Skeletal muscle satellite cell (primary cell): ENCODE results near the gene IL9R.
"Not testable (repeated sequence)": the region's sequence is repeated elsewhere in the genome, so short reads cannot be mapped to it uniquely, and the experiment has no call there.

Experiments
- H3K27me3 ChIP-seq: 2 replicates; pipeline ENCODE4 v1.7.0; 2013; ENCODE audit warnings: low read length; ENCODE audit not compliant: control insufficient read depth, insufficient read depth
- H3K36me3 ChIP-seq: 2 replicates; pipeline ENCODE4 v1.7.0; 2013; ENCODE audit warnings: mild to moderate bottlenecking, control low read depth, low read length; ENCODE audit not compliant: insufficient read depth
- H3K4me1 ChIP-seq: 2 replicates; pipeline ENCODE4 v1.7.0; 2013; ENCODE audit warnings: low read length; ENCODE audit not compliant: control insufficient read depth, insufficient read depth
- H3K4me2 ChIP-seq: 2 replicates; pipeline ENCODE4 v1.7.0; 2013; ENCODE audit warnings: mild to moderate bottlenecking, low read length
- H3K4me3 ChIP-seq: 2 replicates; pipeline ENCODE4 v1.7.0; 2013; ENCODE audit warnings: low read length
- H3K9ac ChIP-seq: 2 replicates; pipeline ENCODE4 v1.7.0; 2013; ENCODE audit warnings: mild to moderate bottlenecking, low read depth, low read length, moderate library complexity
- H3K9me3 ChIP-seq: replicated peaks from 2 replicates; pipeline ENCODE4 v1.7.0; 2013; ENCODE audit warnings: mild to moderate bottlenecking, control low read depth, low read length

The IL9R gene

GRCh38 chrX:155967653-155968325, 29.7 kb upstream of the IL9R start:
- Histone ChIP-seq H3K9me3 (no peaks in the 10 kb centered on the region), H3K4me1 (no peaks in the 10 kb centered on the region), H3K36me3 (no peaks in the 10 kb centered on the region), H3K27me3 (no peaks in the 10 kb centered on the region), H3K4me3 (no peak overlapping the region), H3K9ac (no peak overlapping the region), H3K4me2 (no peak overlapping the region)

- H3K4me1 ChIP-seq = no peaks in the 10 kb centered on the region
- H3K9me3 ChIP-seq = no peaks in the 10 kb centered on the region
- H3K27me3 ChIP-seq = no peaks in the 10 kb centered on the region
These were observed 29.2 kb upstream of the IL9R start for GRCh38 chrX:155968326-155968661.

GRCh38 chrX:155968791-155969190, 28.7 kb upstream of the IL9R start:
- H3K27me3 ChIP-seq = no peaks in the 10 kb centered on the region
- H3K4me1 ChIP-seq = no peaks in the 10 kb centered on the region
- no peak overlapping the region for H3K9ac ChIP-seq
- H3K4me2 ChIP-seq = no peak overlapping the region
- no peaks in the 10 kb centered on the region for H3K9me3 ChIP-seq
- no peak overlapping the region for H3K4me3 ChIP-seq
- no peaks in the 10 kb centered on the region for H3K36me3 ChIP-seq

More at GRCh38 chrX:155968326-155968661, 29.2 kb upstream of the IL9R start:
- H3K36me3 ChIP-seq = no peaks in the 10 kb centered on the region
- no peak overlapping the region for H3K9ac ChIP-seq
- no peak overlapping the region for H3K4me2 ChIP-seq
- H3K4me3 ChIP-seq = no peak overlapping the region

GRCh38 chrX:155971658-155972057, 25.8 kb upstream of the IL9R start:
- not testable (repeated sequence) for H3K36me3 ChIP-seq, H3K4me2 ChIP-seq, H3K4me3 ChIP-seq, H3K9me3 ChIP-seq, H3K27me3 ChIP-seq, H3K4me1 ChIP-seq, H3K9ac ChIP-seq

- not testable (repeated sequence) for H3K9me3 ChIP-seq
These were observed 25.3 kb upstream of the IL9R start for GRCh38 chrX:155972241-155972640.

GRCh38 chrX:155983326-155983725, 14.2 kb upstream of the IL9R start:
- no peaks in the 10 kb centered on the region for H3K27me3 ChIP-seq
- H3K9me3 ChIP-seq = no peaks in the 10 kb centered on the region
- no peak overlapping the region for H3K9ac ChIP-seq
- H3K4me1 ChIP-seq = no peaks in the 10 kb centered on the region
- no peaks in the 10 kb centered on the region for H3K36me3 ChIP-seq
- no peak overlapping the region for H3K4me2 ChIP-seq
- no peak overlapping the region for H3K4me3 ChIP-seq

More at GRCh38 chrX:155972241-155972640, 25.3 kb upstream of the IL9R start:
- H3K4me1 ChIP-seq, H3K4me3 ChIP-seq, H3K27me3 ChIP-seq, H3K4me2 ChIP-seq, H3K9ac ChIP-seq, H3K36me3 ChIP-seq: not testable (repeated sequence)

GRCh38 chrX:155985208-155985607, 12.3 kb upstream of the IL9R start:
- no peaks in the 10 kb centered on the region for H3K4me1 ChIP-seq
- no peaks in the 10 kb centered on the region for H3K27me3 ChIP-seq
- H3K9ac ChIP-seq = no peak overlapping the region
- H3K36me3 ChIP-seq = no peaks in the 10 kb centered on the region
- no peaks in the 10 kb centered on the region for H3K9me3 ChIP-seq
- H3K4me2 ChIP-seq = no peak overlapping the region
- H3K4me3 ChIP-seq = no peak overlapping the region

GRCh38 chrX:155986995-155987394, 10.5 kb upstream of the IL9R start:
- not testable (repeated sequence) for H3K9ac ChIP-seq, H3K4me2 ChIP-seq, H3K9me3 ChIP-seq, H3K4me1 ChIP-seq, H3K36me3 ChIP-seq, H3K4me3 ChIP-seq, H3K27me3 ChIP-seq

GRCh38 chrX:155988859-155989258, 8.6 kb upstream of the IL9R start:
- no peaks in the 10 kb centered on the region for H3K27me3 ChIP-seq
- H3K4me3 ChIP-seq = no peak overlapping the region
- no peak overlapping the region for H3K9ac ChIP-seq
- no peaks in the 10 kb centered on the region for H3K9me3 ChIP-seq
- no peaks in the 10 kb centered on the region for H3K4me1 ChIP-seq
- H3K4me2 ChIP-seq = no peak overlapping the region
- no peaks in the 10 kb centered on the region for H3K36me3 ChIP-seq

- H3K4me3 ChIP-seq = no peak overlapping the region
- H3K9me3 ChIP-seq = no peaks in the 10 kb centered on the region
- no peaks in the 10 kb centered on the region for H3K4me1 ChIP-seq
- no peaks in the 10 kb centered on the region for H3K36me3 ChIP-seq
- H3K9ac ChIP-seq = no peak overlapping the region
- H3K4me2 ChIP-seq = no peak overlapping the region
- no peaks in the 10 kb centered on the region for H3K27me3 ChIP-seq
These were observed 4.1 kb upstream of the IL9R start for GRCh38 chrX:155993421-155993820.

- H3K9ac ChIP-seq = no peak overlapping the region
- H3K36me3 ChIP-seq = no peaks in the 10 kb centered on the region
- no peaks in the 10 kb centered on the region for H3K27me3 ChIP-seq
- H3K4me2 ChIP-seq = no peak overlapping the region
- H3K9me3 ChIP-seq = no peaks in the 10 kb centered on the region
- no peak overlapping the region for H3K4me3 ChIP-seq
- H3K4me1 ChIP-seq = no peaks in the 10 kb centered on the region
These were observed 2.1 kb upstream of the IL9R start for GRCh38 chrX:155995321-155995875.

GRCh38 chrX:155998116-155998515, 620 bp downstream of the IL9R start:
- H3K4me3 ChIP-seq = no peak overlapping the region
- H3K9me3 ChIP-seq = no peaks in the 10 kb centered on the region
- H3K36me3 ChIP-seq = no peaks in the 10 kb centered on the region
- no peak overlapping the region for H3K4me2 ChIP-seq
- no peaks in the 10 kb centered on the region for H3K4me1 ChIP-seq
- no peaks in the 10 kb centered on the region for H3K27me3 ChIP-seq
- no peak overlapping the region for H3K9ac ChIP-seq
